Cardiac muscle cell (in vitro differentiated cells and primary cell): ENCODE data around the gene NCKIPSD. TPM values are rescaled to one million over a fixed set of nuclear protein-coding genes. Genes with fewer than 3 reads are reported as not detected.
A peak's percentile ranks its signal among the peaks of the same experiment; 100 is the strongest.

Experiments used
- DNase-seq, 2 donors: peaks; one replicate each; pipeline versions ENCODE4 v3.0.0 to v3.0.0-alpha.2; 2010 to 2017; ENCODE audit warnings: low read depth in 1 of 2, low spot score in 1 of 2
- H3K27ac ChIP-seq: fragments of 200-600 bp; sonication (generic); 2 replicates; pipeline ENCODE4 v1.5.1; 2016
- H3K27me3 ChIP-seq: fragments of 200-600 bp; sonication (generic); 2 replicates; pipeline ENCODE4 v1.6.0; 2016; ENCODE audit warnings: control low read depth
- H3K36me3 ChIP-seq: fragments of 200-600 bp; sonication (generic); 2 replicates; pipeline ENCODE4 v1.5.1; 2016; ENCODE audit warnings: control low read depth
- H3K4me1 ChIP-seq: fragments of 200-600 bp; sonication (generic); 2 replicates; pipeline ENCODE4 v1.8.1; 2017; ENCODE audit warnings: low read depth, mild to moderate bottlenecking, mixed run types
- H3K4me3 ChIP-seq: fragments of 200-600 bp; sonication (generic); 2 replicates; pipeline ENCODE4 v1.5.1; 2016; ENCODE audit warnings: mild to moderate bottlenecking
- H3K9me3 ChIP-seq: fragments of 200-600 bp; sonication (generic); 2 replicates; pipeline ENCODE4 v1.5.1; 2017; ENCODE audit warnings: low read depth, mild to moderate bottlenecking, control low read depth
- polyA plus RNA-seq: library from polyadenylated mRNA; unstranded; fragments of >200 nt; fragmentation: Nextera tagmentation; extraction: Ambion mirVana; gene quantifications from 2 replicates; pipeline ENCODE4 v1.2.1, GENCODE V29; 2016
- total RNA-seq: library from RNA; depleted of rRNA; stranded (reverse); fragments of >200 nt; gene quantifications from 2 replicates; pipeline ENCODE4 v1.2.3, GENCODE V29; 2016
- TF ChIP-seq, protein P1 (sequence below): IDR thresholded peaks from 2 replicates; pipeline ENCODE4 v1.5.1; 2012; ENCODE audit warnings: low read depth, mild to moderate bottlenecking, low read length

NCKIPSD gene
- total and polyA plus RNA-seq, 2 experiments from 2014 or later: 51.7 to 68.7 TPM

DNA sequence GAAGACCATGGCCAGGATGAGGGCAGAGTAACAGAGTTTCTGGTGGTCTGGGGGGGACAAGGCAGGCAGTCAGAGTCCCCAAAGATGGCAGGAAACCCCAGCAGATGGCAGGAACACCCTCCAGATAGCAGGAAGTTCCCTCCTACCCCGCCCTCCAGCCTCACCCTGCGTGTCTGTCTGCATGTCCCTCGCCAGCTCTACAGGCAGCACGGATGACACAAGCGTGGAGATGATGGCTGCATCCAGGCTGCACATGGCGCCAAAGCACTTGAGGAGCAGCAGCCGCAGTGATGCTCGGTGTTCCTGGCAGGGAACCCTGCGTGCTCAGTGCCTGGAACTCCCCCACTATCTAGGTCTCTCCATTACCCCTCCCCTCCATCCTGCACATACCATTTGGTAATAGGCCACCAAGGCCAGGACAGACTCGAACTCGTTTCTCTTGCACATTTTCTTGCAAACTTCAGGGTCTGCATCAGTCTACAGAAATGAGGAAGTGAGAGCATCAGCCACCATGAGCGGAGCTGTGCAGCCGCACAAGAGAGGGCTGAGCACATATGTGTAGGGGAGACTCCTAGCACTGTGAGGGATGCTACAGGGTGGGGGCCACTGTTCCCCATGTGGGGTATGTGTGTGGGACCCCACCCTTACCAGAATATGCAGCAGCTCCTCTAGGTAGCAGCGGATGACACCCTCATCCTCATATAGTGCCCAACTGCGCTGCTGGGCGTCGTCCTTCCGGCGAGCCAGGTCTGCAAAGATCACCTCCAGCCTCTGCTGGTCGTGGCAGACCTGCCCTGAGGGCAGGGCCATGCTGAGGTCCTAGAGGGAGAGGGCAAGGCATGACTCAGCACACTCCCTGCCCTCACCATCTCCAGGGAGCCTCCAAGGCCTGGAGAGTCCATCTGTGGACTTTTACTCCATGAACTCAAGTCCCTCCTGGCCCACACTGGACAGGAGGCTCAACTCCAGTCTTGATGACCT lies 6.0 kb downstream of the NCKIPSD start:
- Histone ChIP-seq H3K9me3 (no peaks in the 10 kb centered on the region), H3K27me3 (no peaks in the 10 kb centered on the region), H3K36me3 (peaks cover 36% of the 10 kb centered on the region), H3K4me1 (peaks cover 17% of the 10 kb centered on the region), H3K27ac (no peak overlapping the region), H3K4me3 (no peak overlapping the region)
- TF ChIP-seq, protein P1, sequence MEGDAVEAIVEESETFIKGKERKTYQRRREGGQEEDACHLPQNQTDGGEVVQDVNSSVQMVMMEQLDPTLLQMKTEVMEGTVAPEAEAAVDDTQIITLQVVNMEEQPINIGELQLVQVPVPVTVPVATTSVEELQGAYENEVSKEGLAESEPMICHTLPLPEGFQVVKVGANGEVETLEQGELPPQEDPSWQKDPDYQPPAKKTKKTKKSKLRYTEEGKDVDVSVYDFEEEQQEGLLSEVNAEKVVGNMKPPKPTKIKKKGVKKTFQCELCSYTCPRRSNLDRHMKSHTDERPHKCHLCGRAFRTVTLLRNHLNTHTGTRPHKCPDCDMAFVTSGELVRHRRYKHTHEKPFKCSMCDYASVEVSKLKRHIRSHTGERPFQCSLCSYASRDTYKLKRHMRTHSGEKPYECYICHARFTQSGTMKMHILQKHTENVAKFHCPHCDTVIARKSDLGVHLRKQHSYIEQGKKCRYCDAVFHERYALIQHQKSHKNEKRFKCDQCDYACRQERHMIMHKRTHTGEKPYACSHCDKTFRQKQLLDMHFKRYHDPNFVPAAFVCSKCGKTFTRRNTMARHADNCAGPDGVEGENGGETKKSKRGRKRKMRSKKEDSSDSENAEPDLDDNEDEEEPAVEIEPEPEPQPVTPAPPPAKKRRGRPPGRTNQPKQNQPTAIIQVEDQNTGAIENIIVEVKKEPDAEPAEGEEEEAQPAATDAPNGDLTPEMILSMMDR: no peak
- no peak for DNase-seq

DNA sequence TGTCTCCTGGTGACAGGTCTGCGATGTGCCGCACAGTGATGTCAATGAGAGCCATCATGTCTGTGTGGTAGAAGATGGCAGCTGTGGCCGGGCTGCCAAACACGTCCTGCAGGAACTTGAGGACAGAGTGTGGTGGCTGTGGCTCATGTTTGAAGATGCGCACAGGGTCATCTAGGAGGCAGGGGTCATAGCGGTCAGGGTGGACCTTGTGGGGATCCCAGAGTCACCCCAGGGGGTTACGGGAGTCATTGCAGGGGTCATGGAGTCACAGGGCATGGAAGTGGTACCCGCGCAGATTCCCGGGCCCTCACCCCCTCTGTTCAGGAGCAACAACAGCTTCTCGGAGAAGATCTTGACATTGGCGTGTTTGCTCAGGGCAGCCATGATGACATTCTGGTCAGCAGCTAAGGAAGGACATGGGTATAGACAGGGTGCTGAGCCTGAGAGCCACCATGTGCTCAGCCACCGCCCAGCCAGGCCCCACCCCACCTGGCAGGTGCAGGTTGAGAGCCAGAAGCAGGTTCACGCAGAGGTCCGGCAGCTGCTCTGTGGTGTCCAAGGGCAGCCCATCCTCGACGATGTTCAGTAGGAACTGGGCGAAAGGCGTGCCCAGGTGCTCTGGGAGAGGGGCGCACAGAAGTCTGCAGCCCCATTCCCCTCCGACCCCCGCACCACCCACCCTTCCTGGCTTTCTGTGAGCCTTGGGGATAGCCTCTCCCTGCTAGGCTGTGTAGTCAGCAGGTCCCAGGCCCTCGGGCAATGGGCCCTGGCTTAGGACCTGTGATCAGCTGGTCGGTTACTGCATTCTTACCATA lies 6.9 kb downstream of the NCKIPSD start:
- TF ChIP-seq, protein P1: no peak
- H3K4me3 ChIP-seq: no peak overlapping the region
- no peaks in the 10 kb centered on the region for H3K27me3 ChIP-seq
- H3K27ac ChIP-seq: no peak overlapping the region
- peaks cover 9% of the 10 kb centered on the region for H3K4me1 ChIP-seq
- no peaks in the 10 kb centered on the region for H3K9me3 ChIP-seq
- H3K36me3 ChIP-seq: peaks cover 36% of the 10 kb centered on the region
- no peak for DNase-seq

DNA sequence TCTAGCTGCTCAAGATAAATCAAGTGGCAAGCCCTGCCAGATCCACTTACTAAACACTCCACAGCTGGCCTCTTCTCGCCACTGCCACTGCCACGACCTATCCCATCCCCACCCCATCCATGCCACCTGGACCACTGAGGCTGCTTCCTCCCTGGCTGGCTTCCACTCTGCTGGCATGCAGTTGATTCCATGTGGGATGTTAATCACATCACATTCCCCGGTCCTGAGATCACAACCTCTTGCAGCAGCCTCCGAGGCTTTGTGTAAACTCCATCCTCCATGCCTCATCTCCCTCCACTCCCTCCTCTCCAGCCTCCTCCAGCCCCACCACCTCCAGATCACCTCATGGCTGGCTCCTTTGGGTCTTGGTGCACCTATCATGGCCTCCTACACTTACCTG lies 7.7 kb downstream of the NCKIPSD start:
- Histone ChIP-seq H3K27me3 (no peaks in the 10 kb centered on the region), H3K4me1 (peaks cover 3% of the 10 kb centered on the region), H3K36me3 (peaks cover 36% of the 10 kb centered on the region), H3K9me3 (no peaks in the 10 kb centered on the region), H3K27ac (no peak overlapping the region), H3K4me3 (no peak overlapping the region)
- peak in 1 of 2 donors; percentile 12 for DNase-seq
- TF ChIP-seq, protein P1: no peak

DNA sequence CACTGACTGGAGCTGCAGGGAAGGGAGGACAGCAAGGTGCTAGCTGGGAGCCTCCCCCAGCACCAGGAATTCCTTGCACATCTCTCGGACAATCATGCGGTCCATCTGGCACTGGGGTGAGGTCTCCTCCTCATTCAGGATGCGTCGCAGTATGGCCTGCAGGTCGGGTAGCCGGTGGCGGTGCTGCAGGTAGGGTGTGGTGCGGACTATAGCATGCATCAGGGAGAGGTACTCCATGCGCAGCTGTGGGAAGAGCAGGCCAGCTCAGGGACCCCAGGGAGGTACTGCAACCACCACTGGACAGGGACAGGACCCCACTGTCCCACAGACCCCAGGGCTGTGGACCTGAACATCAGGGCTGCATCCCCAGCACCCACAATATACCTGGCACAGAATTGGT lies 11.2 kb downstream of the NCKIPSD start:
- Histone ChIP-seq H3K9me3 (no peaks in the 10 kb centered on the region), H3K36me3 (peaks cover 20% of the 10 kb centered on the region), H3K27me3 (no peaks in the 10 kb centered on the region), H3K4me1 (no peaks in the 10 kb centered on the region), H3K4me3 (no peak overlapping the region), H3K27ac (no peak overlapping the region)
- DNase-seq: no peak
- TF ChIP-seq, protein P1: no peak

DNA sequence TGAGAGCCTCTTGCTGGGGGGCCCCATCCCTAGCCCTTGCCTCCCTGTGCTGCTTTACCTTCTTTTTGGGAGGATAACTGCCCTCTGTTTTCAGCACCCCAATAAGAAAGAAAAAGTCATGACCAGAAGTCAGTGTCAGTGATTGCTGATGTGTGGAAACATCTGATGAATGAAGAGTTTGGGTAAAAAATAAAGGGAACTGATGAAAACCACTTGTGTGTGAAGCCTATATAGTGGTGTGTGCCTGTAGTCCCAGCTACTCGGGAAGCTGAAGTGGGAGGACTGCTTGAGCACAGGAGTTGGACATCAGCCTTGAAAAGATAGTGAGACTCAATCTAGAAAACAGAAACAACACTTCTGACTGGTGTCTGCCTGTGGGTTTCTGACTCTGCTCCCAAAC lies 13.2 kb downstream of the NCKIPSD start:
- Histone ChIP-seq H3K27ac (no peak overlapping the region), H3K27me3 (no peaks in the 10 kb centered on the region), H3K36me3 (peaks cover 13% of the 10 kb centered on the region), H3K4me3 (no peak overlapping the region), H3K4me1 (no peaks in the 10 kb centered on the region), H3K9me3 (no peaks in the 10 kb centered on the region)
- no peak for DNase-seq
- TF ChIP-seq, protein P1: no peak
